ENCODE measurements around the gene CTSG.
"Not testable (repeated sequence)": the region's sequence is repeated elsewhere in the genome, so short reads cannot be mapped to it uniquely, and the experiment has no call there.

CTSG gene

GRCh38 chr14:24576182-24576581, at the start of gene CTSG:
CTSG (minus strand) TSS chr14:24576250; CDS start chr14:24576223, 27 bp downstream.
- no peak for DNase-seq

DNA sequence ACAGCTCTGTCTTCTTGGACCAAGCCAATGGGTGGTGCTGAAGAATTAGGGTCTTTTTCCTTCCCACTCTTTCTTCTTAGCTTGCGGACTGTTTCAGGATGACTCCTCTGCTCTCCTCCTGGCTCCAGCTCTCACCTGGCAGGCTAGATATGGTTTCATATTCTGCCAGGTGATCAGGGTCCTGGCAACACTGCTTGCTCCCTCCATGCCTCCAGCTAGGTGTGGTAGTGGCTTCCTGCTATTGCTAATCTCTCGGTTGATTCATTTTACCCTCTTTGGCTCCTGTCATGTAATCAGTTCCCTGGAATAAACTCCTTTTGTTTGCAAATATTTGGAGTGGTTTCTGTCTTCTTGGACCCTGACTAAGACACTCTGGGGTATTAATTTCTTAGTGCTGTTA, 37.7 kb upstream of the CTSG start:
- DNase-seq: no peak

GRCh38 chr14:24613241-24613640, 37.2 kb upstream of the CTSG start:
- no peak for DNase-seq

DNA sequence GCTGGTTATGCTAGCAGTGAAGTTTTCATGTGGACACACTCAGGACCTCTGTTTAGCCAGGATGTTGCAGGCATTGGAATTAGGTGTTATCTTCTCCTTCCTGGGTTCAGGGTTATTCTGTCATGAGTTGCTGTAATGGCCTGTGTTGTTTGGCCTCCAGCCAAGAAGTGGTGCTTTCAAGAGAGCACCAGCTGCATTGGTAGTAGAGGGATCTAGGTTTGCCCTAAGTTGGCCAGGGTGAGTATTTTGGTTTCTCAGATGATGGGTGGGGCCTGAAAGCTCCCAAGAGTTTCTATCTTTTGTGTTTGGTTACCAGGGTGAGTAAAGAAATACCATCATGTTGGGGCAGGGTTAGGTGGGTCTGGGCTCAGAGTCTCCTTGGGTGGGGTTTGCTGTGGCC, 36.1 kb upstream of the CTSG start:
- no peak for DNase-seq

GRCh38 chr14:24609655-24610344, 33.8 kb upstream of the CTSG start, which contains the start of gene GZMH:
GZMH (minus strand) TSS chr14:24609685; CDS start chr14:24609613, 72 bp downstream.
- DNase-seq: no peak

DNA sequence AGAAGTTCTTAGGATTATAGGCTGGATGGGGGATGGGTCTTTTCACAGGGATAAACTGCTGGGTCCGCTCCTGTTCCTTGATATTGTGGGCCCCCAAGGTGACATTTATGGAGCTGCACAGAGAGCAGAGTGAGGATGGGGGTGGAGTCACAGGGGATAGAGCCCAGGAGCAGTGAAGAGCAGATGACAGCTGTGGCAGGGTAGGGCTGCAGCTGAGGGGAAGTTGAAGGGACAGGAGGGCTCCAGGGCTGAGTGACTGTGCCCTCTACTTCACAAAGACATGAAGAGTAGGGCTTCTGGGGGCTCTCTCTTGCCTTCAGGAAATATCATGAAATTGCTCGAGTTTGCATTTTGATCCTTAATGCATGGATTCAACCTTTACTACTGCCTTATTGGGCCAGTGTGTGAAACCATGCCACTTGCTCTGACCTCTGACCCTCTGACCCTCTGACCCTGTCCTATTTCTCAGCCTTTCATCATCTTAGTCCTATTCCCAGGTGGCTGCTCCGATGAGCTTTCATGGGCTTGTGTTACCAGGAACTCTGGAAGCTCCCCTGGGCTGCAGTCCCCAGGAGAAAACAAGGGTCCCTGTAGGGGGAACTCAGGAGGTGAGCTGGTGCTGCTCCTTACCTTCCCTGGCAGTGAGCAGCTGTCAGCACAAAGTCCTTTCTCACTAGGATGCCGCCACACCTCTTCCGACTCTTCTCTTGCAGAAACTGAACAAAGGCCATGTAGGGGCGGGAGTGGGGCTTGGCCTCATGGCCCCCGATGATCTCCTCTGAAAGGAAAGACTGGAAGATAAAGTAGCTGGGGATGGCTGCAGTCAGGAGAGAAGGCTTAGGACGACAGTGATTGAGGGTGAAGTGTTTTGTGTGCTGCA, 31.8 kb upstream of the CTSG start:
- no peak for DNase-seq

DNA sequence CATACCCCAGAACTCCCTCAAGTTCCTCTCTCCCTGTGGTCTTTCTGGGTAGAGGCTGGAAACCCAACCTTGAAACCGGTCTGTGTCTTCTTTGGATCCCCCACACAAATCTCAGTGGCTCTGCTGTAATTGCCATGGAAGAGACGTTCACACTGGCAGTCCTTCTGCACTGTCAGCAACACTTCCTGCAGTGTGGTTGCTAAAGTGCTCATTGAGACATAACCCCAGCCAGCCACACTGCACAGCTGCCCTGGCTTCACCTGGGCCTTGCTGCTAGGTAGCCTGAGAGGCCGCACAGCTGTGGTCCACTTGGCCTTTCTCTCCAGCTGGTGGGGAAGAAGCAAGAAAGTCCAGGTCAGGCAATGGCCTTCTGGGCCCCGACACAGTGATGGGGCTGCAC, 31.0 kb upstream of the CTSG start:
- DNase-seq: no peak

GRCh38 chr14:24606297-24606696, 30.2 kb upstream of the CTSG start:
- DNase-seq: no peak

DNA sequence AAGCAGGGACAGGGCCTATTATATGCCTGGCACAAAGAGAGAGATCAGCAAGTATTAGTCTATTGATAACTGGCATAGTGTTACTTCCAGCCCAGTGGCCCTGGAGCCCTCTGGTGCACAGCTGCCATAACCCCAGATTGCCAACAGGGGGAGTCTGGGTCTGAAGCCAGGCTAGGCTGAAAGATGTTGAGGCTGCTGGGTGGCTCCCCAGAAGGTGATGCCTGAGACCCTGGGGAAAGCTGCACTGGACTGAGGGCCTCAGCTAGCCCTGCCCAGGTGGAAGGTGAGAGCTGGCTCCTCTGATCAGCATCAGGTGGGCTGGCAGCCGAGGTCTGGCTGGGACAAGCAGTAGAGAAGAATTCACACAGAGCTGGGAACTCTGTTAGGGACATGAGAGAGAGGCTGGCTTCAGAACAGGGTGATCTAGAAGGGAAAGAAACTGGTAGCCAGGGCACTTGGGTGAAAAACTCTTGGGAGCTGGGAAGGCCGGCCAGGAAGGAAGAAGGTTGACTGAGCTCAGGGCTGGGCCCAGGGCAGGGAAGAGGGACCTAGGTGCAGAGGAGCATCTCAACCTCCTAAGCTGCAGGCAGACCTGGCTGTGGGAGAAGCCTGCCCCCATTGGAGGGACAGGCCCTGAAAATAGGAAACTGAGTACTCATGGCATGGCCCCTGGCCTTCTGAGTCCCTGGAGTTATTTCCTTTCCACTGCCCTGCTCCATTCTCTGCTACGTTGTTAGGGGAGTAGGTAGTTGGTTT, 29.6 kb upstream of the CTSG start:
- DNase-seq: no peak

- no peak for DNase-seq
Observed at GRCh38 chr14:24597403-24597802, 21.4 kb upstream of the CTSG start.

DNA sequence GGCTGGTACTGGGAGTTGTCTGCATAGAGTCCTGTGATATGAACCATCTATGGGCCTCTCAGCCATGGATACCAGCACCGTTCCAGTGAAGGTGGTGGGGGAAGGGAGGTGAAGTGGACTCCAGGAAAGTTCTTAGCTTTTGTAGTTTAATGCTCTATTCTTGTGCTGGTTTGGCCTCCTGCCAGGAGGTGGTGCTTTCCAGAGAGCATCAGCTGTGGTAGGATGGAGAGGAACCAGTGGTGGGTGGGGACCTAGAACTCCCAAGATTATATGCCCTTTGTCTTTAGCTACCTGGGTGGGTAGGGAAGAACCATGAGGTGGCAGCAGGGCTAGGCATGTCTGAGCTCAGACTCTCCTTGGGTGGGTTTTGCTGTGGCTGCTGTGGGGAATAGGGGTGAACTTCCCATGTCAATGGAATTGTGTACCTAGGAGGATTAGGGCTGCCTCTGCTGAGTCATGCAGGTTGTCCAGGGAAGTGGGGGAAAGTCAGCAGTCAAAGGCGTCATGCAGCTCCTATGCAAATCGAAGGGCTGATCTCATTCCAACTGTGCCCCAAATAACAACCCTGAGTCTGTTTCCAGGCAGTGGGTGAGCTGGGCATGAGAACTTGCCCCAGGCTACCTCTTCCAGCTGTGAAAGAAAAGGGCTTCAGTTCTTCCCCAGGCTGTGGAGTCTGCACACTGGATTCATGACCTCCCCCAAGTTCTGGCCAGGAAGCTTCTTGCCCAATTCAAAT, 19.2 kb upstream of the CTSG start:
- no peak for DNase-seq

DNA sequence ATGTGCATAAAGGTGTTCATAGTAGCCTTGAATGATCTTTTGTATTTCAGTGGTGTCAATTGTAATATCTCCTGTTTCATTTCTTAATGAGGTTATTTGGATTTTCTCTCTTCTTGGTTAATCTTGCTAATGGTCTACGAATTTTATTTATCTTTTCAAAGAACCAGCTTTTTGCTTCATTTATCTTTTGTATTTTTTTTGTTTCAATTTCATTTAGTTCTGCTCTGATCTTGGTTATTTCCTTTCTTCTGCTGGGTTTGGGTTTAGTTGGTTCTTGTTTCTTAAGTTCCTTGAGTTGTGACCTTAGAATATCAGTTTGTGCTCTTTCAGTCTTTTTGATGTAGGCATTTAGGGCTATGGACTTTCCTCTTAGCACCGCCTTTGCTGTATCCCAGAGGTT, 15.0 kb upstream of the CTSG start:
- not testable (repeated sequence) for DNase-seq

- DNase-seq: not testable (repeated sequence)
Observed at GRCh38 chr14:24584402-24584801, 8.4 kb upstream of the CTSG start.

- DNase-seq: no peak
Observed at GRCh38 chr14:24578558-24578957, 2.5 kb upstream of the CTSG start.

DNA sequence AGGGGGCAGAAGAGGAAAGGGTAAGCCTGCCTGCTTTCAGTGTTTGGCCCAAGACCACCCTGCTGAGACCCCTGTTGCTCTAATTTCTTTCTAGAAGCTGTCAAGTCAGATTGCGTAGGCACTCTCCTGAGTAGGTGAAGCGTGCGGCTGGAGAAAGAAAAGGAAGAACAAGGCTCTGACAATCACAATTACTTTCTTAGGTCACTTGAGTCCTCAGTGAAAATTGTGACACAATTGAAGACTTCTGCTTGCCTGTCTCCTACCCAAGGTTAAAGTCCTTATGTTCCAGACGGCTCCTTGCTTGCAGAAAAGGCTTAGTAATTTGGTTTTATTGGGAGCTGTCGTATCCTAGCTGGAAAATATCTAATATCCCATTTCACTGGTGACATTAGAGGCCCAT, 721 bp upstream of the CTSG start:
- DNase-seq: no peak

GRCh38 chr14:24574206-24574774, 1.8 kb downstream of the CTSG start:
- no peak for DNase-seq

- no peak for DNase-seq
Observed at GRCh38 chr14:24566318-24566717, 9.7 kb downstream of the CTSG start.

- no peak for DNase-seq
Observed at GRCh38 chr14:24565766-24566165, 10.3 kb downstream of the CTSG start.

- DNase-seq: no peak
Observed at GRCh38 chr14:24563505-24563904, 12.5 kb downstream of the CTSG start.

DNA sequence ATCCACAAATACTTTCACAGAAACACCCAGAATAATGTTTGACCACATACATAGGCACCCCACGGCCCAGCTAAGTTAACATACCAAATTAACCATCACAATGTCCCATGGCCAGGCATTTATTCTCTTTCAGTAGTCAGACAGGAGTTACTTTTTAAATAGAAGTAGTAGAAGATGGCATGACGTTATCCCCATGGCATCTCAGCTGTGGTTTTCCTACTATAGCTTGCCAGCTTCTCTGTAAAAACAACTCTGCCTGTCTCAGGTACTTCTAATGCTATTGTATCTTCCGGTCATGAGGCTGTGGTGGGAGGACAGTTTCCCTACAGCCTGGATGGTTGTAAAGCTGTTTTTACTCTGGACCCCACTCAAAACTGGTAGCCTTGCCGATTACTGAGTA, 19.3 kb downstream of the CTSG start:
- DNase-seq: peak; percentile 19

DNA sequence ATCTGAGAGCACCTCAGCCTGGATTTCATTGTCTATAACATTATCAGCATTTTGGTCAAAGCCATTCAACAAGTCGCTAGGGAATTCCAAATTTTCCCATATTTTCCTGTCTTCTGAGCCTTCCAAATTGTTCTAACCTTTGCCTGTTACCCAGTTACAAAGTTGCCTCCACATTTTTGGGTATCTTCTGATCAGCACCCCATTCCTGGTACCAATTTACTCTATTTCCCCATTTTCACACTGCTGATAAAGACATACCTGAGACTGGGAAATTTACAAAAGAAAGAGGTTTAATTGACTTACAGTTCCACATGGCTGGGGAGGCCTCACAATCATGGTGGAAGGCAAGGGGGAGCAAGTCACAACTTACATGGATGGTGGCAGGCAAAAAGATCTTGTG, 27.0 kb downstream of the CTSG start:
- DNase-seq: not testable (repeated sequence)

DNA sequence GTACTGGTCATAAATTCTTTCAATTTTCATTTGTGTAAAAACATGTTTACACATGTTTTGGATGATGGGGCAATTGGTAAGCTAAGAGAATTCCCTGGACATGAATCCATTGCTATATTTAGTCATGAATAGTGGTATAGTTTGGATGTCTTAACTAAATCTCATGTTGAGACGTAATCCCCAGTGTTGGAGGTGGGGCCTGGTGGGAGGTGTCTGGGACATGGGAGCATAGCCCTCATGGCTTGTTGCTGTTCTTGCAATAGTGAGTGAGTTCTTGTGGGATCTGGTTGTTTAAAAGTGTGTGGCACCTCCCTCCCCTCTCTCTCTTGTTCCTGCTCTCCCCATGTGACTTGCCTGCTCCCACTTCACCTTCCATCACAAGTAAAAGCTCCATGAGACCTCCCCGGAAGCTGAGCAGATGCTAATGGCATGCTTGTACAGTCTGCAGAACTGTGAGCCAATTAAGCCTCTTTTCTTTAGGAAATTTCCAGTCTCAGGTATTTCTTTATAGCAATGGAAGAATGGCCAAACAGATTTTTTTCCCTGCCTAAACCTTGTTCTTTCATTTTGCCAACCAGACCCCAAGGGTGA, 33.6 kb downstream of the CTSG start:
- DNase-seq: no peak
